GM19238 (cell line): ENCODE measurements around the gene CYTH3.
"Not testable (repeated sequence)": the region's sequence is repeated elsewhere in the genome, so short reads cannot be mapped to it uniquely, and the experiment has no call there.

ENCODE experiments used
- DNase-seq: peaks from one replicate; pipeline ENCODE4 v3.0.0; 2011; ENCODE audit warnings: low spot score; ENCODE audit not compliant: insufficient read length

CYTH3 gene

GRCh38 chr7:6154542-6155404 lies 117.7 kb downstream of the CYTH3 start:
- DNase-seq, result no peak

GRCh38 chr7:6153646-6154541 lies 118.5 kb downstream of the CYTH3 start:
- no peak for DNase-seq

GRCh38 chr7:6151994-6152735 lies 120.3 kb downstream of the CYTH3 start:
- no peak for DNase-seq

- not testable (repeated sequence) for DNase-seq
These were observed 120.9 kb downstream of the CYTH3 start for GRCh38 chr7:6151527-6151926.

GRCh38 chr7:6149996-6150395 lies 122.4 kb downstream of the CYTH3 start:
- no peak for DNase-seq

- no peak for DNase-seq
These were observed 123.6 kb downstream of the CYTH3 start for GRCh38 chr7:6148724-6149360.

GRCh38 chr7:6147627-6148026 lies 124.8 kb downstream of the CYTH3 start:
- DNase-seq, result no peak

GRCh38 chr7:6146666-6147065 lies 125.8 kb downstream of the CYTH3 start:
- no peak for DNase-seq

- no peak for DNase-seq
These were observed 128.4 kb downstream of the CYTH3 start for GRCh38 chr7:6143997-6144396.

GRCh38 chr7:6142871-6143380 lies 129.5 kb downstream of the CYTH3 start:
- no peak for DNase-seq

GRCh38 chr7:6139189-6139996 lies 133.0 kb downstream of the CYTH3 start:
- DNase-seq, result no peak

GRCh38 chr7:6136475-6136874 lies 135.9 kb downstream of the CYTH3 start:
- no peak for DNase-seq

- no peak for DNase-seq
These were observed 139.2 kb downstream of the CYTH3 start for GRCh38 chr7:6133249-6133648.

GRCh38 chr7:6130007-6130587 lies 142.3 kb downstream of the CYTH3 start:
- DNase-seq, result no peak

- DNase-seq, result no peak
These were observed 144.2 kb downstream of the CYTH3 start for GRCh38 chr7:6128205-6128604.

- no peak for DNase-seq
These were observed 145.3 kb downstream of the CYTH3 start for GRCh38 chr7:6127110-6127490.

- no peak for DNase-seq
These were observed 148.6 kb downstream of the CYTH3 start for GRCh38 chr7:6123843-6124242.

GRCh38 chr7:6121141-6121540 lies 151.3 kb downstream of the CYTH3 start:
- no peak for DNase-seq

GRCh38 chr7:6117533-6117932 lies 154.9 kb downstream of the CYTH3 start:
- DNase-seq, result no peak

GRCh38 chr7:6116211-6116610 lies 156.2 kb downstream of the CYTH3 start:
- no peak for DNase-seq
